SU-DHL-6 (cell line): ENCODE measurements around the gene CSNK1G2.

Source experiments
- EZH2phosphoT487 ChIP-seq: fragments of 200-600 bp; sonication (generic), shearing (Covaris generic); conservative IDR thresholded peaks from 2 replicates; pipeline ENCODE4 v1.6.1; 2018; ENCODE audit warnings: mild to moderate bottlenecking, antibody characterized with exemption, low read length, moderate library complexity, mixed read lengths
- TF ChIP-seq, protein P1 (sequence below): fragments of 200-600 bp; sonication (generic); IDR thresholded peaks from one replicate; pipeline ENCODE4 v1.5.1; 2017; ENCODE audit warnings: antibody characterized with exemption, mild to moderate bottlenecking, low read length, moderate library complexity; ENCODE audit not compliant: insufficient read depth, poor library complexity, severe bottlenecking

DNA sequence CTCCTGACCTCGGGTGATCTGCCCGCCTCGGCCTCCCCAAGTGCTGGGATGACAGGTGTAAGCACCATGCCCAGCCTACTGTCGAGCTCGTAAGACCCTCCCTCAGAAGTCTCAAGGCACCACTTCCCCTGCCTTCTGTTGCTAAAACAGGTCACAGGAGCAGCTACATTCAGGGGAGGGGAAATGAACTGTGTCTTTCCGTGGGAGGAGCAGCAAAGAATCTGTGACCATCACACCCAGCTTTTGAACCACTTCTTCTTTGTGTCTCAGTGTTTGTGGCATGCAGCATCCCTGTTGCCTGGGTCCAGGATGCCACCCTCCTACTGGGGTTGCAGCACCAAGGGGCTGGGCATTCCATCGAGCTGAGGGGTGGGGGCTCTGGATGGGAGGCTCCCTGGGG, 7.7 kb upstream of the CSNK1G2 start:
- TF ChIP-seq, protein P1, sequence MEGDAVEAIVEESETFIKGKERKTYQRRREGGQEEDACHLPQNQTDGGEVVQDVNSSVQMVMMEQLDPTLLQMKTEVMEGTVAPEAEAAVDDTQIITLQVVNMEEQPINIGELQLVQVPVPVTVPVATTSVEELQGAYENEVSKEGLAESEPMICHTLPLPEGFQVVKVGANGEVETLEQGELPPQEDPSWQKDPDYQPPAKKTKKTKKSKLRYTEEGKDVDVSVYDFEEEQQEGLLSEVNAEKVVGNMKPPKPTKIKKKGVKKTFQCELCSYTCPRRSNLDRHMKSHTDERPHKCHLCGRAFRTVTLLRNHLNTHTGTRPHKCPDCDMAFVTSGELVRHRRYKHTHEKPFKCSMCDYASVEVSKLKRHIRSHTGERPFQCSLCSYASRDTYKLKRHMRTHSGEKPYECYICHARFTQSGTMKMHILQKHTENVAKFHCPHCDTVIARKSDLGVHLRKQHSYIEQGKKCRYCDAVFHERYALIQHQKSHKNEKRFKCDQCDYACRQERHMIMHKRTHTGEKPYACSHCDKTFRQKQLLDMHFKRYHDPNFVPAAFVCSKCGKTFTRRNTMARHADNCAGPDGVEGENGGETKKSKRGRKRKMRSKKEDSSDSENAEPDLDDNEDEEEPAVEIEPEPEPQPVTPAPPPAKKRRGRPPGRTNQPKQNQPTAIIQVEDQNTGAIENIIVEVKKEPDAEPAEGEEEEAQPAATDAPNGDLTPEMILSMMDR, result no peak
- TF ChIP-seq EZH2phosphoT487, result no peak
